Vagina (tissue), 2 donors: ENCODE measurements around the gene CNTN1. TPM values are rescaled to one million over a fixed set of nuclear protein-coding genes. Genes with fewer than 3 reads are reported as not detected.

Experiments used
- DNase-seq, 2 donors: peaks; one replicate each; pipeline ENCODE4 v3.0.0-alpha.2; 2017; ENCODE audit errors: extremely low spot score in 2 of 2
- H3K27ac ChIP-seq: fragments of 200-600 bp; sonication (generic); one replicate; pipeline ENCODE4 v1.5.1; 2019
- H3K27me3 ChIP-seq: fragments of 200-600 bp; sonication (generic); one replicate; pipeline ENCODE4 v1.5.1; 2019
- H3K36me3 ChIP-seq, 2 donors: fragments of 200-600 bp; sonication (generic); one replicate each; pipeline ENCODE4 v1.5.1; 2017 to 2019
- H3K4me1 ChIP-seq: fragments of 200-600 bp; sonication (generic); one replicate; pipeline ENCODE4 v1.5.1; 2019
- H3K4me3 ChIP-seq, 2 donors: fragments of 200-600 bp; sonication (generic); 1 replicate in 1 of 2; 2 replicates in 1 of 2; pipeline ENCODE4 v1.5.1; 2016 to 2019
- H3K9me3 ChIP-seq: fragments of 200-600 bp; sonication (generic); one replicate; pipeline ENCODE4 v1.5.1; 2019
- CTCF ChIP-seq, 3 experiments: fragments of 450-650 bp in 2 of 3; fragments of 200-600 bp in 1 of 3; sonication (generic) in 1 of 3; IDR thresholded peaks; one replicate each; pipeline ENCODE4 v1.5.1; 2017 to 2019; ENCODE audit warnings: antibody characterized with exemption in 3 of 3, mild to moderate bottlenecking in 2 of 3, moderate library complexity in 2 of 3
- POLR2A ChIP-seq, 2 donors: fragments of 450-650 bp; IDR thresholded peaks; one replicate each; pipeline ENCODE4 v1.6.1; 2017; ENCODE audit warnings: antibody characterized with exemption in 2 of 2, mild to moderate bottlenecking in 2 of 2, moderate library complexity in 2 of 2
- POLR2AphosphoS5 ChIP-seq, 2 donors: sonication (generic); formaldehyde crosslinking; IDR thresholded peaks; one replicate each; pipeline ENCODE4 v1.9.0; 2017; ENCODE audit warnings: antibody characterized with exemption in 2 of 2, mild to moderate bottlenecking in 2 of 2, low read depth in 1 of 2; ENCODE audit not compliant: insufficient read depth in 1 of 2
- intact Hi-C: fragments of 100-400 bp; cut with DNase I; formaldehyde crosslinking; loops from one replicate; pipeline ENCODE4 v1.15.1; 2023
- total RNA-seq: library from RNA; depleted of rRNA; stranded (reverse); fragments of >200 nt; gene quantifications from one replicate; pipeline ENCODE4 v1.2.3, GENCODE V29; 2016

CNTN1 gene
- total RNA-seq, 1 donor from 2014 or later = 15.2 TPM

GRCh38 chr12:41019461-41019860 is 327.2 kb downstream of the CNTN1 start:
- no peak overlapping the region for H3K4me3 ChIP-seq
- H3K27ac ChIP-seq = no peak overlapping the region
- no peak for DNase-seq
- intact Hi-C loops = no loop called here
- H3K9me3 ChIP-seq = no peaks in the 10 kb centered on the region
- H3K27me3 ChIP-seq = no peaks in the 10 kb centered on the region
- no peaks in the 10 kb centered on the region for H3K36me3 ChIP-seq
- no peaks in the 10 kb centered on the region for H3K4me1 ChIP-seq
- TF ChIP-seq POLR2AphosphoS5 (IDR thresholded peaks at IDR 0.05; ENCODE audit: insufficient read depth in 1 of 2, low read depth in 1 of 2) (peak in 1 of 2 donors; percentile 11), CTCF (IDR thresholded peaks at IDR 0.05) (no peak)

- intact Hi-C loops = no loop called here
- Histone ChIP-seq H3K9me3 (no peaks in the 10 kb centered on the region), H3K4me3 (no peak overlapping the region), H3K27me3 (no peaks in the 10 kb centered on the region), H3K27ac (no peak overlapping the region), H3K4me1 (no peaks in the 10 kb centered on the region), H3K36me3 (no peaks in the 10 kb centered on the region)
- DNase-seq = no peak
- no peak for TF ChIP-seq CTCF (IDR thresholded peaks at IDR 0.05)
- TF ChIP-seq POLR2A (IDR thresholded peaks at IDR 0.05) = no peak
- TF ChIP-seq POLR2AphosphoS5 (IDR thresholded peaks at IDR 0.05; ENCODE audit: insufficient read depth in 1 of 2, low read depth in 1 of 2) = no peak
These were observed 331.6 kb downstream of the CNTN1 start for GRCh38 chr12:41023836-41024235.

GRCh38 chr12:41026151-41026550 is 333.9 kb downstream of the CNTN1 start:
- no peak overlapping the region for H3K27ac ChIP-seq
- no peak for DNase-seq
- no peaks in the 10 kb centered on the region for H3K9me3 ChIP-seq
- intact Hi-C loops = no loop called here
- H3K4me1 ChIP-seq = no peaks in the 10 kb centered on the region
- no peak overlapping the region for H3K4me3 ChIP-seq
- H3K27me3 ChIP-seq = no peaks in the 10 kb centered on the region
- TF ChIP-seq CTCF (IDR thresholded peaks at IDR 0.05) = no peak
- TF ChIP-seq POLR2AphosphoS5 (IDR thresholded peaks at IDR 0.05; ENCODE audit: insufficient read depth in 1 of 2, low read depth in 1 of 2) = no peak
- H3K36me3 ChIP-seq = no peaks in the 10 kb centered on the region

- Histone ChIP-seq H3K36me3 (no peaks in the 10 kb centered on the region), H3K27ac (no peak overlapping the region), H3K9me3 (no peaks in the 10 kb centered on the region), H3K4me1 (no peaks in the 10 kb centered on the region), H3K4me3 (no peak overlapping the region), H3K27me3 (no peaks in the 10 kb centered on the region)
- no peak for DNase-seq
- TF ChIP-seq POLR2A (IDR thresholded peaks at IDR 0.05) (no peak), POLR2AphosphoS5 (IDR thresholded peaks at IDR 0.05; ENCODE audit: insufficient read depth in 1 of 2, low read depth in 1 of 2) (no peak), CTCF (IDR thresholded peaks at IDR 0.05) (no peak)
- intact Hi-C loops = no loop called here
These were observed 340.1 kb downstream of the CNTN1 start for GRCh38 chr12:41032386-41032785.

- Histone ChIP-seq H3K4me1 (no peaks in the 10 kb centered on the region), H3K36me3 (no peaks in the 10 kb centered on the region), H3K27me3 (no peaks in the 10 kb centered on the region), H3K9me3 (no peaks in the 10 kb centered on the region), H3K27ac (no peak overlapping the region), H3K4me3 (no peak overlapping the region)
- DNase-seq = no peak
- TF ChIP-seq POLR2A (IDR thresholded peaks at IDR 0.05) (no peak), CTCF (IDR thresholded peaks at IDR 0.05) (no peak), POLR2AphosphoS5 (IDR thresholded peaks at IDR 0.05; ENCODE audit: insufficient read depth in 1 of 2, low read depth in 1 of 2) (peak in 1 of 2 donors; percentile 30)
- intact Hi-C loops = no loop called here
These were observed 342.4 kb downstream of the CNTN1 start for GRCh38 chr12:41034686-41035085.
